Naive thymus-derived CD8-positive, alpha-beta T cell (primary cell): ENCODE data around the gene PPP1R1B. TPM values are rescaled to one million over a fixed set of nuclear protein-coding genes. Genes with fewer than 3 reads are reported as not detected.
"Not testable (repeated sequence)": the region's sequence is repeated elsewhere in the genome, so short reads cannot be mapped to it uniquely, and the experiment has no call there.

ENCODE experiments used
- ATAC-seq, 2 donors: fragments of 150-1000 bp; cut with Tn5 transposase in 1 of 2; sonication (Bioruptor Pico), chemical (Tn5 transposase) in 1 of 2; 1 replicate in 1 of 2; 2 replicates in 1 of 2; pipeline ENCODE4 v1.10.0; 2021; ENCODE audit warnings: mild to moderate bottlenecking in 2 of 2, moderate library complexity in 2 of 2
- POLR2A ChIA-PET: fragments of 350-600 bp; sonication (Branson Sonifier 250); formaldehyde crosslinking; loops from one replicate; lab custom pipeline; 2021; ENCODE audit warnings: antibody characterized with exemption; lab: Charles Lee
- DNase-seq, 10 donors: peaks; one replicate each; pipeline versions ENCODE4 v3.0.0 to v3.0.0-alpha.2; 2020 to 2022
- H3K27ac Mint-ChIP-seq, 10 donors: one replicate each; pipeline ENCODE4 v1.8.0; 2020 to 2022; ENCODE audit warnings: mild to moderate bottlenecking in 10 of 10, mixed read lengths in 10 of 10, moderate library complexity in 4 of 10, inconsistent platforms in 1 of 10
- H3K27me3 Mint-ChIP-seq, 5 donors: one replicate each; pipeline ENCODE4 v1.8.0; 2021 to 2022; ENCODE audit warnings: mixed read lengths in 5 of 5
- H3K36me3 Mint-ChIP-seq, 3 donors: one replicate each; pipeline ENCODE4 v1.8.0; 2020 to 2022; ENCODE audit warnings: mixed read lengths in 3 of 3, mild to moderate bottlenecking in 2 of 3, inconsistent platforms in 1 of 3
- H3K4me1 Mint-ChIP-seq, 4 donors: one replicate each; pipeline ENCODE4 v1.8.0; 2021 to 2022; ENCODE audit warnings: mixed read lengths in 4 of 4
- H3K4me3 Mint-ChIP-seq, 10 donors: one replicate each; pipeline ENCODE4 v1.8.0; 2020 to 2022; ENCODE audit warnings: mild to moderate bottlenecking in 10 of 10, mixed read lengths in 10 of 10, moderate library complexity in 6 of 10, inconsistent platforms in 1 of 10
- H3K9me3 Mint-ChIP-seq, 9 donors: one replicate each; pipeline ENCODE4 v1.8.0; 2020 to 2022; ENCODE audit warnings: mixed read lengths in 9 of 9, mild to moderate bottlenecking in 3 of 9, inconsistent platforms in 1 of 9, moderate library complexity in 1 of 9
- polyA plus RNA-seq, 3 donors: library from polyadenylated mRNA; unstranded; fragments of 300-500 nt; fragmentation: Illumina TruSeq; gene quantifications; one replicate each; pipeline ENCODE4 v1.2.3, GENCODE V29; 2021
- total RNA-seq, 8 experiments: library from RNA in 2 of 8; stranded (reverse) in 2 of 8; gene quantifications; one replicate each; pipeline ENCODE4 v1.2.3 and lab custom pipeline; 2021 to 2026

The PPP1R1B gene
- total RNA-seq (not detected), polyA plus RNA-seq (not detected), total RNA-seq (lab: John Stamatoyannopoulos, UW) (0 to 0.09 (median 0) reads per million in 6 experiments)

DNA sequence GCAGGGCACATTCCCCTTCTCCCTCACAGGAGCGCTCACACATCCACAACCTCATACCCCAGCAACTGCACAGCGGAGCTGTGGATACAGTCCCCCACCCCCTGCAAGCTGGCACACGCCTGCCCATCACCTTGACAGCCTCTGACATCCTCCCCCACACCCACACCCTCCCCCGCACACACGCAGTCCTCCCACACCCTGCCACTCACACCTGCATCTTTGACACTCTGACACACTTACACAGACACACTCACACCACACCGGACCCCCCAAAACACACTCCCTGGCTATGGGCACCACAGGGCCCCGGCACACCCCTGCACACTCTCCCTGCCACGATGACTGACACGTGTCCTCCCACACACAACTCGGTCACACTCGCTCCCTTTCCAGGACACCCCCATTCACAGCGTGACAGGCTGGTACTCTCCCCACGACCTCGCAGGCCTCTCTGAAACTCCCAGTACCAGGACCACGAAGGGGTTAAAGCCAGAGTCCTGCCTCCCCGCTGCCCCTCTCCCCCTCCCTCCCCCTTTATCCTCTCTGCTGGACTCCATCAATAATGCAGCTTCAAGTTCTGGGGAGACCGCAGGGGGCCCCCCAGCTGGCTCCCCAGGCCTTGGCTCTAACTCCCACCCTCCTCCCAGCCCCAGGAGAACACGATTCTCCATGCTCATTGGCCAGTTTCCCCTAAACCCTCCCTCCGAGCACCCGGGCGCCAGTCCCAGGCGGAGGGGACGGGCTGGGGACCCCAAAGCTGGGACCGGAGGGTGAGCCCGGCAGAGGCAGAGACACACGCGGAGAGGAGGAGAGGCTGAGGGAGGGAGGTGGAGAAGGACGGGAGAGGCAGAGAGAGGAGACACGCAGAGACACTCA is at the start of gene PPP1R1B:
Gene PPP1R1B (plus strand): TSS at position 782 of the 876 bp plus-strand sequence. CDS start 441 bp downstream, outside the sequence.
- no peaks in the 10 kb centered on the region for H3K9me3 Mint-ChIP-seq
- peak within 1 kb of the TSS in 1 of 10 donors; percentile 38 for H3K27ac Mint-ChIP-seq
- POLR2A ChIA-PET = interaction anchor here (0.6 to 2.3 kb wide), 7 partner anchors 8 to 127 kb away, joined by 3 to 5 read pairs (median 4); no protein-coding TSS in a partner anchor

DNA sequence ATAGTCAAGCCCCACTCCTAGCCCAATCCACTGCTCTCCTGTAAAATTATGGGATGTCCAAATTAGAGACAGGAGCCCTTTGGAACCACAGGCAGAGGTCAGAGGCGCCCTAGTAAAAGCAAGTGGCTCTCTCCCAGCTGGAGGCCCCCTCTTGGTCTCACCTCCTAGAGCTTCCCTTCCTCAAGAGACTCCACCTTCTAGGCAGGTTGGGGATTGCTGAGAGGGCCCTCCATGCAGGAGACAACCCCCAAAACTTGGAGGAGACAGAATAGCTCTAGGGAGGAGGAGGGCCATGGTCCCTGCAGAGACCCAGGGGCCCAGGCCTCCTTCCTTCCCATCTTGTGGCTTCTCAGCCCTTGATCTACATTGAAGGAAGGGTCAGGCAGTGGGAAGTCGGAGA is 48.5 kb upstream of the PPP1R1B start:
- POLR2A ChIA-PET = interaction anchor here (0.6 kb wide), 1 partner anchor 83 kb away, joined by 5 read pairs; no protein-coding TSS in a partner anchor
- ATAC-seq = no peak
- Mint-ChIP-seq H3K4me1 (peaks cover 0 to 4% (median 3%) of the 10 kb centered on the region in 4 donors), H3K36me3 (peaks cover 0 to 8% (median 5%) of the 10 kb centered on the region in 3 donors), H3K27ac (no peak overlapping the region), H3K9me3 (no peaks in the 10 kb centered on the region), H3K4me3 (no peak overlapping the region), H3K27me3 (peaks cover 0 to 13% (median 7%) of the 10 kb centered on the region in 5 donors)
- DNase-seq = no peak

More for the DNA sequence above, at the start of gene PPP1R1B:
- Mint-ChIP-seq H3K4me3 (peak within 1 kb of the TSS; percentile 57 to 82 (median 66)), H3K27me3 (peaks cover 16 to 49% (median 32%) of the 10 kb centered on the region in 5 donors), H3K4me1 (peaks cover 18 to 43% (median 33%) of the 10 kb centered on the region in 4 donors), H3K36me3 (peaks cover 0 to 4% (median 0%) of the 10 kb centered on the region in 3 donors)
- DNase-seq (peak in 1 of 10 donors; percentile 63), ATAC-seq (peak; percentile 15 to 19)

DNA sequence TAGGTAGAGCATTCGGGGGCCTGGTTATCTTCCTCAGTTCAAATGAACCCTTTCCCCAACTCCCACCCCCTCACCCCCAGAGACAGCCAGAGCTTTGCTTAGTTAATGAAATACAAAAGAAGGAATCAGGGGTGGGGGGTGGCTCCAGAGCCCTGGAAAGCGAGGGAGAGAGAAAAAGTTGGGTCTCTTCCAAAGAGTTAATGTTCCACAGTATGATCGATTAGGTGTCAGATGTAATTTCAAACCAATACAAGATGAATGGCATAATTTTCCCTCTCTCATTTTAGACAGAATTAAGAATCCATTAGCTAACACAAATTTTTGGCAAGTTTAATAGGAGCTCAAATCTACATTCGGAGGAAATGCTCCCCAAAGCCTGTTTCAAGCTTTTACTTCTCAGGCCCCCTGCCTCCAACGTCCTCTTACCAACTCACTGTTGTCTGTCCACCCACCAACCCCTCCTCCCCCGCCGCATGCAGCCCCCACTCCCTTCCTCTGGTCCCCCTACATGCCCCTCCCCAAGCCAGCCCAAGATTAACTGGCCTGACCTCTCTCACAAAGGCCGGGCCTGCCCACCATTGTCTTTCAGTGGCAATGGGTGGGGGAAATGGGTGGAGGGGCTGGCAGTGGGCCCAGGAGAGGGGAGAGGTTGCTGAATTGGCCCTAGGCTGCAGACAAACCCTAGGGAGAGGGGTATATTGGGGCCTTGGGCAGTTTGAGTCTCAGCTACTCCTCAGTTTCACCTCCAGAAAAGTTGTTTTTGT is 47.3 kb upstream of the PPP1R1B start:
- no peak overlapping the region for H3K27ac Mint-ChIP-seq
- H3K4me1 Mint-ChIP-seq = peaks cover 0 to 2% (median 0%) of the 10 kb centered on the region in 4 donors
- H3K9me3 Mint-ChIP-seq = no peaks in the 10 kb centered on the region
- POLR2A ChIA-PET = no interaction called here
- DNase-seq = no peak
- H3K4me3 Mint-ChIP-seq = no peak overlapping the region
- H3K27me3 Mint-ChIP-seq = peaks cover 0 to 14% (median 3%) of the 10 kb centered on the region in 5 donors
- ATAC-seq = no peak
- H3K36me3 Mint-ChIP-seq = peaks cover 0 to 9% (median 5%) of the 10 kb centered on the region in 3 donors

DNA sequence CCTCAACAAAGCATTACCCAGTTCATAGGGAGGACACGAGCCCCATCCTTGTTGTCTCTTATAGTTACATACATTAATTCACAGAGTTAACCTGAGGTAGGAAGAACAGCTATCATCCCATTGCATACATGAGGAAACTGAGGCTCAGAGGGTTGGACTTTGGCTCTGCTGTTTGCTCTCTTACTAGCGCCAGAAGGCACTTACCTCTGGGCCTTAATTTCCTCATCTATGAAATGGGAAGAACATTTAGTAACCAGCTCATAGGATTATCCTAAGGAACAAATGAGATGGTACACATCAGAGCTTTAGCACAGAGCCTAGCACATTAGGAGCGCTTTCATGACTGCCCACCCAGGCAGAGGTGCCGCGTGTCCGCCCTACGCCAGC is 46.7 kb upstream of the PPP1R1B start:
- ATAC-seq (no peak), DNase-seq (no peak)
- H3K9me3 Mint-ChIP-seq = no peaks in the 10 kb centered on the region
- H3K27me3 Mint-ChIP-seq = peaks cover 0 to 11% (median 3%) of the 10 kb centered on the region in 5 donors
- H3K4me1 Mint-ChIP-seq = peaks cover 0 to 1% (median 0%) of the 10 kb centered on the region in 4 donors
- no peak overlapping the region for H3K27ac Mint-ChIP-seq
- H3K4me3 Mint-ChIP-seq = no peak overlapping the region
- peaks cover 0 to 11% (median 9%) of the 10 kb centered on the region in 3 donors for H3K36me3 Mint-ChIP-seq
- POLR2A ChIA-PET = interaction anchor here (0.6 kb wide), 1 partner anchor 95 kb away, joined by 4 read pairs; no protein-coding TSS in a partner anchor

DNA sequence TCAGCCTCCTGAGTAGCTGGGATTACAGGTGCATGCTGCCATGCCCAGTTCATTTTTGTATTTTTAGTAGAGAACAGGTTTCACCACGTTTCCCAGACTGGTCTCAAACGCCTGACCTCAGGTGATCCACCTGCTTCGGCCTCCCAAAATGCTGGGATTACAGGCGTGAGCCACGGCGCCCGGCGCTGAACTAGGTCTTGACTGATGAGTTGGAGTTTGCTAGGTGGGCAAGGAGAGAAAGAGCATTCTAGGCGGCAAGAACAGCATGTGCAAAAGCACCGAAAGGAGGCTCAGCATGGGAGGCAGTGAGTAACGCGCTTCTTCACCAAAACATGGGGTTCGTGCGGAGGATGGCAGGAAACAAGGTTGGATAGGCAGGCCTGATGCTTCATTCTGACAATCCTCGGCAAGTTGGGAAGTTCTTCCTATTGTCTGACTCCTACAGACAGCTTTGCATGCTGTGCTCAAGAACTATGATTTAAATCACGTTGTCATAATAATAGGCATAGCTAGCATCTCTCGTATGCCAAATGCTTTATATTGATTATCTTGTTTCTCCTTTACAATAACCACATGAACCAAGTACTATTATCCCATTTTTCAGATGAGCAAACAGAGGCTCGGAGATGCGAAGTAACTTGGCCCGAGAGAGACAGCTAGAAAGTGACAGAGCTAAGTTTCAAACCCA is 45.5 kb upstream of the PPP1R1B start:
- Mint-ChIP-seq H3K4me3 (no peak overlapping the region), H3K27ac (no peak overlapping the region), H3K36me3 (peaks cover 0 to 11% (median 9%) of the 10 kb centered on the region in 3 donors), H3K9me3 (no peaks in the 10 kb centered on the region), H3K27me3 (peaks cover 0 to 9% (median 3%) of the 10 kb centered on the region in 5 donors), H3K4me1 (no peaks in the 10 kb centered on the region)
- DNase-seq (no peak), ATAC-seq (no peak)
- POLR2A ChIA-PET = no interaction called here

DNA sequence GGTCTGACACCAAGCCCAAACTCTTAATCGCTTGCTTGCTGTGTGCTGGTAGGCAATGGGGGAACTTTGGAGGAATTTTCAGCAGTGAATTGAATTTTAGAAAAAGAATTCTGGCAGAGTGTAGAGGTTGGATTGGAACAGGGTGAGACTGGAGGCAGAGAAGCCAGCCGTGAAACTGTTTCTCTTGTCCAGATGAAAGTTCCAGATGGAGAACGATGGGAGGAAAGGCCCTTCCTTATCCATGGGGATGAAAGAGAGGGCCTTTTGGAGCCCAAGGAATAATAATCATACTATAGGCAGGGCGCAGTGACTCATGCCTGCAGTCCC is 45.0 kb upstream of the PPP1R1B start:
- ATAC-seq = no peak

DNA sequence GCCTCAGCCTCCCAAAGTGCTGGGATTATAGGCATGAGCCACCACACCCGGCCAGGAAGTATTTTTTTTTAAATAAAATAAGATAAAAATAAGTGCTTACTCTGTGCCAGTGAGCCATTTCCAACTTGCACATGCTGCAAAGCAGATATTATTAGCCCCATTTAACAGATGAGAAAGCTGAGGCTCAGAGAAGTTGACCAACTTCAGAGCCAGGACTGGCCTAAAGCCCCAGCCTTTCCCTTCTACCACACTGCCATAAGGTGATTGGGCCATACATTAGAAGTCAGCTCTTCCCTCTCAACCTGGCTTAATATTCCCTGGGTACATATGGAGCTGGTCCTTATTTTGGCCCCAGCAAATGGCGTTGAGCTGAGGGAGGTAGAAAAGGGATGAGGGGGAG is 44.1 kb upstream of the PPP1R1B start:
- DNase-seq (no peak), ATAC-seq (no peak)
- Mint-ChIP-seq H3K27ac (no peak overlapping the region), H3K9me3 (no peaks in the 10 kb centered on the region), H3K27me3 (peaks cover 0 to 7% (median 3%) of the 10 kb centered on the region in 5 donors), H3K4me3 (no peak overlapping the region), H3K4me1 (no peaks in the 10 kb centered on the region), H3K36me3 (peaks cover 0 to 11% (median 9%) of the 10 kb centered on the region in 3 donors)
- POLR2A ChIA-PET = no interaction called here

More for the DNA sequence above, 45.0 kb upstream of the PPP1R1B start:
- Mint-ChIP-seq H3K27ac (no peak overlapping the region), H3K9me3 (no peaks in the 10 kb centered on the region), H3K27me3 (peaks cover 0 to 8% (median 3%) of the 10 kb centered on the region in 5 donors), H3K4me3 (no peak overlapping the region), H3K4me1 (no peaks in the 10 kb centered on the region), H3K36me3 (peaks cover 0 to 11% (median 9%) of the 10 kb centered on the region in 3 donors)
- POLR2A ChIA-PET = no interaction called here
- no peak for DNase-seq

DNA sequence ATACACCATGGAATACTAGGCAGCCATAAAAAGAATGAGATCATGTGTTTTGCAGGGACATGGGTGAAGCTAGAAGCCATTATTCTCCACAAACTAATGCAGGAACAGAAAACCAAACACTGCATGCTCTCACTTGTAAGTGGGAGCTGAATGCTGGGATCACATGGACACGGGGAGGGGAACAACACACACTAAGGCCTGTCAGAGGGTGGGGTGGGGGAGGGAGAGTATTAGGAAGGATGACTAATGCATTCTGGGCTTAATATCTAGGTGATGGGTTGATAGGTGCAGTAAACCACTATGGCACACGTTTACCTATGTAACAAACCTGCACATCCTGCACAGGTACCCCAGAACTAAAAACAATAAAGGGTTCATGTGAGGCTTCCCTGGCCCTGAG is 36.6 kb upstream of the PPP1R1B start:
- Mint-ChIP-seq H3K36me3 (peaks cover 5 to 11% (median 6%) of the 10 kb centered on the region in 3 donors), H3K9me3 (peaks cover 0 to 18% (median 2%) of the 10 kb centered on the region in 9 donors), H3K27me3 (peaks cover 31 to 49% (median 42%) of the 10 kb centered on the region in 5 donors)
- POLR2A ChIA-PET, H3K4me3 Mint-ChIP-seq, DNase-seq, H3K4me1 Mint-ChIP-seq, ATAC-seq, H3K27ac Mint-ChIP-seq: not testable (repeated sequence)

DNA sequence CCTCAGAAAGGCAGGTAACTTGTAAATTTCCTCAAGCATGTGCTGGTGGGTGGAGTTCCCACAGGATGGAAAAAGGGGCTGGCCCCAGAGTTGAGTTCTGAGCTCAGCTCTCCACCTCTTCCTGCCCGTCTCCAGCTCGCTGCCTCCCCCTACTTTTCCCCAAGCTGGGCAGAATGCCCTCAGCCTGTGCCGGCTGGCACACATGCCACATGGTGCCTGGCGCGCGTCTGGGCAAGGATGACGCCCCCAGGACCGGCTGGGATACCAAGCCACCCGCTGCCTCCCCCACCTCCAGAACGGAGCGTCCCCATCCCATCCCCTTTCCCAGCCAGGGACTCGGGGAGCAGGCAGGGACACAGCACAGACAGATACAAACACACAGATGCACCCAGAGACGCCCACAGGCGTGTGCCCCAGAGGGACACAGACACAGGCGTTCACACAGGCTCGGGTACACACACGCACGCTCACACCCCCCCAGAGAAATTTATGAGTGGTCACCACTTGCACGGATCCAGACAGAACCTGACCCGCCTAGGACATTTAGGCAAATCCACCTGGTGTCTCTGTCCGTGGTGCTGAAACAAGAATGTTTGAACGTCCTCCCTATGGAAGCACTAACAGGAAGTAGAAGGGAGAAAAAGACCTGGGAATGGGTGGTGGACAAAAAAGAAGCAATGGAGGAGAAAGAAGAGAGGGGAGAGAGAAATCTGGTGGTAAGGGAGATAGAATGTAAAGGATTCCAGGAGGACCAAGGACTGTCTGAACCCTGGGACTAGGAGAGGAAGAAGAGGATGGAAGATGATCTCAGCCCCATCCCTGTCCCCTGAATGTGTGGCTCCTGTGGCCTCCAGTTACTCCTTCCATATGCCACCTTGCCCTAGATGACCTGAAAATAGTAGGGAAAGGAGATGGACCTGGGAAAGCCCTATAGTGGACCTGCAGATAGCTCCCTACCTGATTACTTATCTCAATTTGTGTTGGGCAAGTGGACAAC is 34.5 kb upstream of the PPP1R1B start:
- peak in 1 of 2 donors; percentile 39 for ATAC-seq
- H3K9me3 Mint-ChIP-seq = peaks cover 0 to 18% (median 2%) of the 10 kb centered on the region in 9 donors
- H3K36me3 Mint-ChIP-seq = peaks cover 5 to 12% (median 6%) of the 10 kb centered on the region in 3 donors
- H3K27me3 Mint-ChIP-seq = peaks cover 42 to 68% (median 56%) of the 10 kb centered on the region in 5 donors
- peaks cover 3 to 21% (median 7%) of the 10 kb centered on the region in 4 donors for H3K4me1 Mint-ChIP-seq
- POLR2A ChIA-PET = no interaction called here
- peak in 2 of 10 donors; percentile 16 to 19 for DNase-seq
- no peak overlapping the region for H3K4me3 Mint-ChIP-seq
- H3K27ac Mint-ChIP-seq = no peak overlapping the region

DNA sequence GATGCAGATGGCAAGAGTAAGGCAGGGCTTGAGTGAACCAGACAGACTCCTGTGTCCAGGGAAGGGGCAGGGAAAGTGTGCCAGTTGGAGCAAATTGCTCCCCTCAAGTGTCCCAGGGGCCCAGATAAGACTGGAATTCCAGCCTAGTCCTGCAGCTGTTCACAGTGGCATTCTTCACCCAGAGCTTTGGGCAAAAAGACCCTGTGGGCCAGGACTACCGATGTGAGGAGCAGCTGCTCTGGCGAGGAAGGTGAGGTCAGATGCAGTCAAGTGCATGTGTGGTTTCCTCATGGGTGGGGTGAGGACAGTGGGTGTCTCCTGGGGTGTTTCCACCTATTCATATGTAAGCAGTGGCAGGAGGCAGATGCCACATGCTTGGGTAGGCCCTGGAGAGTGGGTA is 33.4 kb upstream of the PPP1R1B start:
- DNase-seq (no peak), ATAC-seq (no peak)
- H3K4me3 Mint-ChIP-seq = no peak overlapping the region
- POLR2A ChIA-PET = no interaction called here
- peaks cover 0 to 18% (median 2%) of the 10 kb centered on the region in 9 donors for H3K9me3 Mint-ChIP-seq
- H3K36me3 Mint-ChIP-seq = peaks cover 5 to 9% (median 6%) of the 10 kb centered on the region in 3 donors
- peaks cover 47 to 79% (median 64%) of the 10 kb centered on the region in 5 donors for H3K27me3 Mint-ChIP-seq
- H3K4me1 Mint-ChIP-seq = peaks cover 10 to 32% (median 14%) of the 10 kb centered on the region in 4 donors
- H3K27ac Mint-ChIP-seq = no peak overlapping the region

DNA sequence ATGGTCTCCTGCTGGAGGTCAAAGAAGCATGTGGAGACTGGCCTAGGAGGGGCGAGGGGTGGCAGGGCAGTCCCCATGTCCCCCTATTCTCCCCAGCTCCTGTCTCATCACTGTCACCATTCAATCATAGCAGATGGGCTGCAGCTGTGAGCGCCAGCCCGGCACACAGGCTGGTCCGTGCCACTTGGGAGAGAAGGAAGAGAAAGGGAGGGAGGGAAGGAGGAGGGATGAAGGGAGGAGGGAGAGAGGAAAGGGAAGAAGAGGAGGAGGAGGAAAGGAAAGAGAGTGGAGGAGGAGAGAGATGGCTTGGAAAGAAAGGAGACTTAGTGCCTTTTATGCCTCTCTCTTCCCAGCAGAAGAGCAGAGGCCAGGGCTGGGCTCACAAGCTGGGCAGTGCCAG is 31.5 kb upstream of the PPP1R1B start:
- H3K9me3 Mint-ChIP-seq = peaks cover 0 to 18% (median 2%) of the 10 kb centered on the region in 9 donors
- POLR2A ChIA-PET = interaction anchor here (0.6 kb wide), 1 partner anchor 1061 kb away, joined by 3 read pairs; no protein-coding TSS in a partner anchor
- H3K4me1 Mint-ChIP-seq = peaks cover 15 to 50% (median 23%) of the 10 kb centered on the region in 4 donors
- H3K27ac Mint-ChIP-seq = no peak overlapping the region
- peaks cover 47 to 93% (median 64%) of the 10 kb centered on the region in 5 donors for H3K27me3 Mint-ChIP-seq
- no peak for ATAC-seq
- DNase-seq = no peak
- H3K4me3 Mint-ChIP-seq = no peak overlapping the region
- peaks cover 2 to 9% (median 5%) of the 10 kb centered on the region in 3 donors for H3K36me3 Mint-ChIP-seq
